ENCODE data around the gene ZMAT5.

ZMAT5 gene

GRCh38 chr22:29753808-29754657 is 12.8 kb downstream of the ZMAT5 start:
- DNase-seq (ENCODE audit: low read depth) = no peak

DNA sequence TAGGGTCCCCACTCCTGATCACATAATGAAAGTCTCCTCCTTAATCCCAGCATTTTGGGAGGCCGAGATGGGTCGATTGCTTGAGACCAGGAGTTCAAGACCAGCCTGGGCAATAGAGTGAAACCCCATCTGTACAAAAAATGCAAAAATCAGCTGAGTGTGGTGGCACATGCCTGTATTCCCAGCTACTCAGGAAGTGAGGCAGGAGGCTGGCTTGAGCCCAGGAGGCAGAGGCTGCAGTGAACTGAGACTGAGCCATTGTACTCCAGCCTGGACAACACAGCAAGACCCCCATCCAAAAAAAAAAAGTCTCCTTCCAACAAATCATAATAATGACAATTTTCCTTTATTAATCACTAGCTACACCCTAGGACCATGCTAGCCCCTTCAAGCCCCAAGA is 15.1 kb downstream of the ZMAT5 start:
- DNase-seq (ENCODE audit: low read depth) = no peak

- no peak for DNase-seq (ENCODE audit: low read depth)
Measured at GRCh38 chr22:29750559-29751538, 16.0 kb downstream of the ZMAT5 start.

GRCh38 chr22:29750029-29750428 is 16.8 kb downstream of the ZMAT5 start:
- DNase-seq (ENCODE audit: low read depth) = no peak

DNA sequence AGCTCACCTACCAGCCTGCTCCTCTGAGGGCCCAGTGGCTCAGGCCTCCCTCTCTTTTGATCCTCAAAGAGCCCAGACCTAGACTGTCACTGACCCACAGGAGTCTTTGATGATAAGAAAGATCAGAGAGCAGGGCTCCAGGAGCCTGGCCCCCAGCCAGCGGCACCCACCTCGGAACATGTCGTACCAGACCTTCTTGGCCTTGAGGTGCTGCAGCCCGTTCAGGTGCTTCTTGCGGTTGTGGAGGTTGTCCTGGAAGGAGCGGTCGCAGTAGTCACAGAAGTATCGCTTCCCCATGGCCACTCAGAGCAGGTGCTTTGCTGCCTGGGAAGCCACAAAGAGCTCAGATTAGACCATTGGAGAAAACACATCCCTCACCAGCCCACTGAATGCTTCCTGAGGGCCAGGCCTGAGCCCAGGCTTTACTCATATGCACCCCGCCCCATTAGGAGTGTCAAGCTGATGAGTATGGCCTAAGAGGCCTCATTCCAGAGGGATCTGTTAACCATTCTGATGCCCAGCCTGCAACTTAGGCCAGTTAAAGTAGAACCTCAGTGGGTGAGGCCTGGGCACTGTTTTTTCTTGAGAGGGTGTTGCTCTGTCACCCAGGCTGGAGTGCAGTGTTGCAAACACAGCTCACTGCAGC is 18.4 kb downstream of the ZMAT5 start:
- DNase-seq (ENCODE audit: low read depth) = no peak

DNA sequence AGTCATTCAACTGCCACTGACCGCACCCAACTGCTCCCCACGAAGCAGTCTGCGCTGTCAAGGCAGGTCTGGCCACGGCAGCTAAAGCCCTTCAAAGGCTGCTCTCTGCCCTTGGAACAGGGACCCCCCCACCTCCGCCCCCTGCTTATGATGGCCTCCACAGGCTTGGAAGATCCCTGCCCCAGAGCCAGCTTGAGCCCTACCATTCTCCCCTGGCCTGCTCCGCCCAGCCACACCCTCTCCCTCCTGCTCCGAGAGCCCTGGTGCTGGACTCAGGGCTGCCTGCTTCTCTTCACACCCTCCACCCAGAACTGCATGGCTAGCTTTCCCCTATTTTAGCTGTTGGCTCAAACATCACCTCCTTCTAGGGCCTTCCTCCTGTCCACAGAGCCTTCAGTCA is 19.0 kb downstream of the ZMAT5 start:
- DNase-seq (ENCODE audit: low read depth) = no peak

DNA sequence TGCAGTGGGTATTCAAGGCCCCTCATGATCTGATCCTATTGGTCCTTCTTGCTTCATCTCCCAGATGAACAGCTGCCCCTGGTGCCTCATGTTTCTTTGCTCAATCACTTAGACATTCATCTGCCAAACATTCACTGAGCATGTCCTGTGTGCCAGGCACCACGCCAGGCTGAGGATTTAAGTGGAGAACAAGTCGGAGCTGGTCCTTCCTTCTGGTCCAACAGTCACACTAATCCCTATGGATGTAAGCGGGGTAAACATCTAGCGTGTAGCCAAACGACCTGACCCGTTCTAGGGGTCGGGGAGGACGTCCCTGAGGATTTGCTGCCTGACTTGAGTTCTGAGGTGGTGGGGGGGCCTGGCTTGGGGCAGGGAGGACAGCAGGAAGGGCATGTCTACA is 21.9 kb downstream of the ZMAT5 start:
- no peak for DNase-seq (ENCODE audit: low read depth)

DNA sequence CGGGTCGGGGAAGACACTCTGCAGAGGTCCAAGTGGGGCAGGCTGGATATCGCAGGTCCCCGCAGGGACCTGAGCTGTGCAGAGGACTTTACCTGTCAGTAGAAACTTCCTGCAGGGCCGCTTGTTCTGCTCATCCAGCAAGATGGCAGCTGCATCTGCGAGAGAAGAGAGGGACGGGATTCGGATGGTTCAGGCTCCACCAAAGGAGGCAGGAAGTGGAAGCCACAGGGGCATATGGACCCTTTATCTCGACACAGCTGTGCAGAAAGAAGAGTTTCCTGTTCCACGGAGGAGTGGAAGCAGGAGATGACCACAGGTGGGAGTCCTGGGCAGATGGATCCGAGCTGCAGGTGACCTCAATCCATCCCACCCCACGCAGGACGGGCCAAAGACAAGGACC is 24.5 kb downstream of the ZMAT5 start:
- DNase-seq (ENCODE audit: low read depth) = no peak

- no peak for DNase-seq (ENCODE audit: low read depth)
Measured at GRCh38 chr22:29741926-29742325, 24.9 kb downstream of the ZMAT5 start.

DNA sequence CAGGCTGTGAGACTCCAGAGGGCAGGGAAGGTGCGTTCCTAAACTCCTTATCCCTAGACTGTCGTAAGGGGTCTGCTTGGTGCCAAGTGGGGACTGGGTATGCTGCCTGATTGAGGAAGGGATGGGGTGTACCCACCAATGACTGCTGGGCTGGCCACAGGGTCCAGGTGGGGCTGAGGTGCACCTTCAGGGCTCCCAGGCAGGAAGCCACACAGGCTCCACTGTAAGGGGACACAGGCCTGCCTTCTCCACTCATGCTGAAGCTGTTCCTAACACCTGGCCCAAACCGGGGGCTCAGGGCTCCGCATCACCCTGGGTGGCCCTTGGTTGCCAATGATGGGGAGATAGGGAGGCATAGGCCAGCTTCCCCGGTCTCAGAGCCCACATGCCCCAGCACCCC is 26.6 kb downstream of the ZMAT5 start:
- DNase-seq (ENCODE audit: low read depth) = no peak

DNA sequence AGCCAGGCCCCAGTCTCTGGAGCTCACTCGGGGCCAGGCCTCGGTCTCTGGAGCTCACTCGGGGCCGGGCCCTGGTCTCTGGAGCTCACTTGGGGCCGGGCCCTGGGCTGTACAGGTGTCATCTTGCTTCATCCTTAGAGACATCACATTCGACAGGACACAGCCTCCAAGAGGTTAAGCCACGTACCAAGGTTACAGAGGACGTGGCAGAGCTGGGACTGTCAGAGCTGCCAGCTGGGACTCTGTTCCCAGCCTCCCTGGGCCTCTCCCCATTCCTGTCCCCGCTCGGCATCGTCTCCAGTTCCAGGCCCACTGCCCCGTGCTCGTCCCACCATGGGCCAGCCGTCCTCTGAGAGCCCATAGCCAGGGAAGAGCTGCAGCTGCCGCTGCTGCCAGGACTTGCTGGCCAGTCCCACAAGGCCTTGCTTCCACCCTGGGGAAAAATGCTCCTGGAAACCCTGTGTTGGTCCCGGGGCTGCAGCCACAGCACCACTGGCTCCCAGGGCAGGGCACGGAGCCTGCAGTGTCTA is 27.4 kb downstream of the ZMAT5 start:
- DNase-seq (ENCODE audit: low read depth) = no peak

- DNase-seq (ENCODE audit: low read depth) = no peak
Measured at GRCh38 chr22:29738118-29738815, 28.5 kb downstream of the ZMAT5 start.

GRCh38 chr22:29737251-29738117 is 29.3 kb downstream of the ZMAT5 start:
- DNase-seq (ENCODE audit: low read depth) = no peak

- no peak for DNase-seq (ENCODE audit: low read depth)
Measured at GRCh38 chr22:29735416-29735815, 31.4 kb downstream of the ZMAT5 start.

- no peak for DNase-seq (ENCODE audit: low read depth)
Measured at GRCh38 chr22:29734838-29735237, 32.0 kb downstream of the ZMAT5 start.

DNA sequence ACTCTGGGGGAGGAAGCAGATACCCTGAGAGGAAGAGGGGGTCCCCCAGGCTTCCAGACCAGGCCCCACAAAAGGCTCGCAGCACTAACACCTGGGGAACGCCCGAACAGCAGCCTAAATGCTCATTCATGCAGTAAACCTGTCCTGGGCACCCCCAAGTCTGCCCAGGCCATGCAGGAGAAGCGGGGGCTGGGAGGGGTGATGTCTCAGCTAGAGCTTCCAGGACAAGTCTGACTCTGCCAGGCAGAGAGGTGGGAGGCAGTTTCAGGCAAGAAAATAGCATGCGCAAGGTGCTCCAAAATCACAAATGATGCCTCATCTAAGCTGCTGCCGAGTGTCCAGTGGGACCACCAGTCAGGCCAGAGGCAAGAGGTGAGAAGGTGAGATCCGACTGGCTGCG is 32.4 kb downstream of the ZMAT5 start:
- DNase-seq (ENCODE audit: low read depth) = no peak

GRCh38 chr22:29733362-29734201 is 33.2 kb downstream of the ZMAT5 start:
- DNase-seq (ENCODE audit: low read depth) = no peak

DNA sequence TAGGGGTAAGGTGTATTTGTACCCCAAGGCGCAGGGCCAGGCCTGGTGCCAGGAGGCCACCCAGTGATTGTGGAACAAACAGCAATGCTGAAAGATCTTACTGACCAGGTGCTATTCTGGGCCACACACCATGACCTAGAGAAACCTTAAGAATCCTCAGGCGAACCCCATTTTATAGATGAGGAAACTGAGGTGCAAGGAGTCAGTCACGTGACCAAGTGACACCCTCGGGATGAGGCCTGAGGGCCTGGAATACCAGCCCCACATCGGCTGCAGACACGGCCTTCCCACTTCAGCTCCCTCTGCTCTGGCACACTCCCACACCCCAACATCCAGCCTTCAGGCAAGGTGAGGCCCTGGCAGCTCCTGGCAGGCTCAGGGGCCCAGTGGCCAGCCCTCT is 33.9 kb downstream of the ZMAT5 start:
- DNase-seq (ENCODE audit: low read depth) = no peak

GRCh38 chr22:29731058-29731850 is 35.6 kb downstream of the ZMAT5 start:
- no peak for DNase-seq (ENCODE audit: low read depth)
